Astrocyte (in vitro differentiated cells and primary cell): Measurements from ENCODE around the gene CEBPG. TPM values are rescaled to one million over a fixed set of nuclear protein-coding genes. Genes with fewer than 3 reads are reported as not detected.

ENCODE experiments used
- DNase-seq: peaks from one replicate; pipeline ENCODE4 v3.0.0-alpha.2; 2010; ENCODE audit warnings: low read depth
- FAIRE-seq: peaks from 2 replicates; lab custom pipeline; 2011; peaks lifted over from hg19 to GRCh38; lab: Jason Lieb, UNC
- H2AFZ ChIP-seq: 2 replicates; pipeline ENCODE4 v1.6.0; 2012; ENCODE audit warnings: low read depth, low read length, inconsistent platforms
- H3K27ac ChIP-seq: 2 replicates; pipeline ENCODE4 v1.5.1; 2011; ENCODE audit warnings: low read depth, low read length, inconsistent platforms
- H3K27me3 ChIP-seq: 2 replicates; pipeline ENCODE4 v1.6.0; 2011; ENCODE audit warnings: low read length, inconsistent platforms; ENCODE audit not compliant: insufficient read depth
- H3K36me3 ChIP-seq: 2 replicates; pipeline ENCODE4 v1.5.1; 2011; ENCODE audit warnings: low read length, inconsistent platforms; ENCODE audit not compliant: insufficient read depth
- H3K4me1 ChIP-seq: 2 replicates; pipeline ENCODE4 v1.5.1; 2011; ENCODE audit warnings: low read length, inconsistent platforms; ENCODE audit not compliant: insufficient read depth
- H3K4me2 ChIP-seq: 2 replicates; pipeline ENCODE4 v1.6.0; 2012; ENCODE audit warnings: low read length, inconsistent platforms
- H3K4me3 ChIP-seq: 2 replicates; pipeline ENCODE4 v1.5.1; 2011; ENCODE audit warnings: low read depth, mild to moderate bottlenecking, low read length, inconsistent platforms; ENCODE audit not compliant: insufficient read depth
- H3K79me2 ChIP-seq: 2 replicates; pipeline ENCODE4 v1.6.0; 2012; ENCODE audit warnings: mild to moderate bottlenecking, low read length, inconsistent platforms; ENCODE audit not compliant: insufficient read depth
- H3K9ac ChIP-seq: 2 replicates; pipeline ENCODE4 v1.6.0; 2012; ENCODE audit warnings: mild to moderate bottlenecking, low read length, inconsistent platforms
- H3K9me3 ChIP-seq: 2 replicates; pipeline ENCODE4 v1.5.1; 2012; ENCODE audit warnings: low read depth, mild to moderate bottlenecking, low read length, inconsistent platforms; ENCODE audit not compliant: insufficient read depth
- H4K20me1 ChIP-seq: 2 replicates; pipeline ENCODE4 v1.6.0; 2012; ENCODE audit warnings: low read length, inconsistent platforms; ENCODE audit not compliant: insufficient read depth
- H3K27ac Mint-ChIP-seq: one replicate; pipeline ENCODE4 v1.8.0; 2021; ENCODE audit warnings: mild to moderate bottlenecking, mixed read lengths; ENCODE audit not compliant: unreplicated experiment
- H3K27me3 Mint-ChIP-seq: one replicate; pipeline ENCODE4 v1.8.0; 2021; ENCODE audit warnings: low read depth, mixed read lengths; ENCODE audit not compliant: unreplicated experiment
- H3K36me3 Mint-ChIP-seq: one replicate; pipeline ENCODE4 v1.8.0; 2021; ENCODE audit warnings: low read depth, mixed read lengths; ENCODE audit not compliant: unreplicated experiment
- H3K4me1 Mint-ChIP-seq: one replicate; pipeline ENCODE4 v1.8.0; 2021; ENCODE audit warnings: low read depth, mixed read lengths; ENCODE audit not compliant: unreplicated experiment
- H3K4me3 Mint-ChIP-seq: one replicate; pipeline ENCODE4 v1.8.0; 2021; ENCODE audit warnings: mild to moderate bottlenecking, moderate library complexity, mixed read lengths; ENCODE audit not compliant: unreplicated experiment
- H3K9me3 Mint-ChIP-seq: one replicate; pipeline ENCODE4 v1.8.0; 2021; ENCODE audit warnings: mild to moderate bottlenecking, mixed read lengths; ENCODE audit not compliant: unreplicated experiment
- CTCF ChIP-seq: IDR thresholded peaks from 2 replicates; pipeline ENCODE4 v1.5.1; 2011; ENCODE audit warnings: low read depth, mild to moderate bottlenecking, inconsistent platforms, low read length, moderate library complexity; ENCODE audit not compliant: insufficient read depth
- EZH2 ChIP-seq: IDR thresholded peaks from 2 replicates; pipeline ENCODE4 v1.6.1; 2012; ENCODE audit warnings: mild to moderate bottlenecking, low read length, inconsistent platforms; ENCODE audit not compliant: insufficient read depth
- total RNA-seq: library from RNA; stranded (reverse); gene quantifications from 2 replicates; pipeline ENCODE4 v1.2.1, GENCODE V29; 2021

The CEBPG gene
- total RNA-seq, 1 donor from 2014 or later = 31.7 TPM

- H3K79me2 ChIP-seq = no peaks in the 10 kb centered on the region
- no peak overlapping the region for H3K4me2 ChIP-seq
- FAIRE-seq (no peak), DNase-seq (no peak)
- H3K27ac Mint-ChIP-seq = no peak overlapping the region
- H3K4me1 Mint-ChIP-seq = peaks cover 2% of the 10 kb centered on the region
- H3K9ac ChIP-seq = no peak overlapping the region
- H4K20me1 ChIP-seq = peaks cover 10% of the 10 kb centered on the region
- H3K27me3 ChIP-seq = no peaks in the 10 kb centered on the region
- H3K9me3 ChIP-seq = no peaks in the 10 kb centered on the region
- no peak overlapping the region for H3K4me3 Mint-ChIP-seq
- H2AFZ ChIP-seq = no peak overlapping the region
- no peak for TF ChIP-seq CTCF
- no peak for TF ChIP-seq EZH2
- no peaks in the 10 kb centered on the region for H3K36me3 Mint-ChIP-seq
- H3K27ac ChIP-seq = no peak overlapping the region
- H3K27me3 Mint-ChIP-seq = peaks cover 4% of the 10 kb centered on the region
- H3K9me3 Mint-ChIP-seq = no peaks in the 10 kb centered on the region
- no peaks in the 10 kb centered on the region for H3K4me1 ChIP-seq
- no peak overlapping the region for H3K4me3 ChIP-seq
- no peaks in the 10 kb centered on the region for H3K36me3 ChIP-seq
These were observed 45.6 kb downstream of the CEBPG start for GRCh38 chr19:33418871-33419787.

DNA sequence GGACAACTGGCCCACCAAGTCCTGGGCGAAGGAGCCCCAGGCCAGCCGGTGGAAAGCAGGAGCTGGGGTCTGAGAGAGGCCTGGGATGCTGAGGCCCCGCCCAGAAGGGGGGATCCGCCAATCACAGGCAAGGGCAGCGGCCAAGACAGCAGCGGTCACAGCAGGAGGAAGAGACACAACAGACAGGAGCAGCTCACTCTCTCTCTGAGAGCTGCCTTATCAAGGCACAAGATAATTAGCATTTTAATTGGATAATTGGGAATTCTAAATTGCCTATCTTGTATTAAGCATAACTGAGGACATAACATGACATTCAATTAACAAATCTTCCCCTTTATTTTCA, 46.2 kb downstream of the CEBPG start:
- Histone ChIP-seq H3K27ac (no peak overlapping the region), H3K36me3 (no peaks in the 10 kb centered on the region), H3K27me3 (no peaks in the 10 kb centered on the region), H3K9me3 (no peaks in the 10 kb centered on the region), H3K4me3 (no peak overlapping the region), H3K4me1 (no peaks in the 10 kb centered on the region), H4K20me1 (peaks cover 10% of the 10 kb centered on the region), H2AFZ (no peak overlapping the region), H3K79me2 (no peaks in the 10 kb centered on the region), H3K9ac (no peak overlapping the region), H3K4me2 (no peak overlapping the region)
- DNase-seq = no peak
- TF ChIP-seq EZH2 (no peak), CTCF (no peak)
- no peak for FAIRE-seq
- H3K27me3 Mint-ChIP-seq = peaks cover 4% of the 10 kb centered on the region
- H3K4me3 Mint-ChIP-seq = no peak overlapping the region
- H3K27ac Mint-ChIP-seq = no peak overlapping the region
- H3K36me3 Mint-ChIP-seq = no peaks in the 10 kb centered on the region
- peaks cover 2% of the 10 kb centered on the region for H3K4me1 Mint-ChIP-seq
- H3K9me3 Mint-ChIP-seq = peaks cover 4% of the 10 kb centered on the region

- Histone ChIP-seq H3K79me2 (no peaks in the 10 kb centered on the region), H3K27ac (no peak overlapping the region), H3K4me3 (no peak overlapping the region), H3K4me2 (no peak overlapping the region), H3K36me3 (no peaks in the 10 kb centered on the region), H3K27me3 (no peaks in the 10 kb centered on the region), H3K9me3 (no peaks in the 10 kb centered on the region), H3K9ac (no peak overlapping the region), H4K20me1 (peaks cover 9% of the 10 kb centered on the region), H3K4me1 (no peaks in the 10 kb centered on the region), H2AFZ (no peak overlapping the region)
- DNase-seq = no peak
- Mint-ChIP-seq H3K27me3 (peaks cover 4% of the 10 kb centered on the region), H3K4me3 (no peak overlapping the region), H3K9me3 (peaks cover 4% of the 10 kb centered on the region), H3K36me3 (no peaks in the 10 kb centered on the region), H3K4me1 (peaks cover 2% of the 10 kb centered on the region), H3K27ac (no peak overlapping the region)
- no peak for FAIRE-seq
- TF ChIP-seq EZH2 (no peak), CTCF (no peak)
These were observed 47.3 kb downstream of the CEBPG start for GRCh38 chr19:33420821-33421220.
